Vagina (tissue), 2 donors: ENCODE measurements around the gene CKAP5. TPM values are rescaled to one million over a fixed set of nuclear protein-coding genes. Genes with fewer than 3 reads are reported as not detected.

Source experiments
- DNase-seq, 2 donors: peaks; one replicate each; pipeline ENCODE4 v3.0.0-alpha.2; 2017; ENCODE audit errors: extremely low spot score in 2 of 2
- H3K27ac ChIP-seq: fragments of 200-600 bp; sonication (generic); one replicate; pipeline ENCODE4 v1.5.1; 2019
- H3K27me3 ChIP-seq: fragments of 200-600 bp; sonication (generic); one replicate; pipeline ENCODE4 v1.5.1; 2019
- H3K36me3 ChIP-seq, 2 donors: fragments of 200-600 bp; sonication (generic); one replicate each; pipeline ENCODE4 v1.5.1; 2017 to 2019
- H3K4me1 ChIP-seq: fragments of 200-600 bp; sonication (generic); one replicate; pipeline ENCODE4 v1.5.1; 2019
- H3K4me3 ChIP-seq, 2 donors: fragments of 200-600 bp; sonication (generic); 1 replicate in 1 of 2; 2 replicates in 1 of 2; pipeline ENCODE4 v1.5.1; 2016 to 2019
- H3K9me3 ChIP-seq: fragments of 200-600 bp; sonication (generic); one replicate; pipeline ENCODE4 v1.5.1; 2019
- POLR2A ChIP-seq, 2 donors: fragments of 450-650 bp; IDR thresholded peaks; one replicate each; pipeline ENCODE4 v1.6.1; 2017; ENCODE audit warnings: antibody characterized with exemption in 2 of 2, mild to moderate bottlenecking in 2 of 2, moderate library complexity in 2 of 2
- POLR2AphosphoS5 ChIP-seq, 2 donors: sonication (generic); formaldehyde crosslinking; IDR thresholded peaks; one replicate each; pipeline ENCODE4 v1.9.0; 2017; ENCODE audit warnings: antibody characterized with exemption in 2 of 2, mild to moderate bottlenecking in 2 of 2, low read depth in 1 of 2; ENCODE audit not compliant: insufficient read depth in 1 of 2
- intact Hi-C: fragments of 100-400 bp; cut with DNase I; formaldehyde crosslinking; loops from one replicate; pipeline ENCODE4 v1.15.1; 2023
- total RNA-seq: library from RNA; depleted of rRNA; stranded (reverse); fragments of >200 nt; gene quantifications from one replicate; pipeline ENCODE4 v1.2.3, GENCODE V29; 2016
- TF ChIP-seq, protein P1 (sequence below), 3 experiments: fragments of 450-650 bp in 2 of 3; fragments of 200-600 bp in 1 of 3; sonication (generic) in 1 of 3; IDR thresholded peaks; one replicate each; pipeline ENCODE4 v1.5.1; 2017 to 2019; ENCODE audit warnings: antibody characterized with exemption in 3 of 3, mild to moderate bottlenecking in 2 of 3, moderate library complexity in 2 of 3

CKAP5 gene
- total RNA-seq, 1 donor from 2014 or later, result 32.9 TPM

DNA sequence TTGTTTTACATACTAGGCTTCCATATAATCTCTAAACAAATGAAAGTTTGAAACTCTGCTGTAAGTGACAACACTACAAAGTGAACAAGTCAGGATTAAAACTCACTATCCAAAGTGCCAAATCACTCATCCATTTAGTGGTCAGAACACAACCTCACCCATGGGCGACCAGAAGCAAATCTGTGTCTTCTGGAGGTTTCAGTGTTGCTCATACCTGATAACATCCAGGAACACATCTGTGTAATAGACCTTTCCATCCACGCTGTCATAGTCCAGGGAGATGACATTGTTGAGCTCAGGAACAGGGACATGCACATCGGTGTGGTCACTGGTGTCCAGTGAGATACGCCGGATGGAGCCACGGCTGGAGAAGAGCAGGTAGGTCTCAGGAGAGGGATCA is 28.5 kb upstream of the CKAP5 start:
- no peak for TF ChIP-seq POLR2AphosphoS5 (IDR thresholded peaks at IDR 0.05; ENCODE audit: insufficient read depth in 1 of 2, low read depth in 1 of 2)
- TF ChIP-seq, protein P1, sequence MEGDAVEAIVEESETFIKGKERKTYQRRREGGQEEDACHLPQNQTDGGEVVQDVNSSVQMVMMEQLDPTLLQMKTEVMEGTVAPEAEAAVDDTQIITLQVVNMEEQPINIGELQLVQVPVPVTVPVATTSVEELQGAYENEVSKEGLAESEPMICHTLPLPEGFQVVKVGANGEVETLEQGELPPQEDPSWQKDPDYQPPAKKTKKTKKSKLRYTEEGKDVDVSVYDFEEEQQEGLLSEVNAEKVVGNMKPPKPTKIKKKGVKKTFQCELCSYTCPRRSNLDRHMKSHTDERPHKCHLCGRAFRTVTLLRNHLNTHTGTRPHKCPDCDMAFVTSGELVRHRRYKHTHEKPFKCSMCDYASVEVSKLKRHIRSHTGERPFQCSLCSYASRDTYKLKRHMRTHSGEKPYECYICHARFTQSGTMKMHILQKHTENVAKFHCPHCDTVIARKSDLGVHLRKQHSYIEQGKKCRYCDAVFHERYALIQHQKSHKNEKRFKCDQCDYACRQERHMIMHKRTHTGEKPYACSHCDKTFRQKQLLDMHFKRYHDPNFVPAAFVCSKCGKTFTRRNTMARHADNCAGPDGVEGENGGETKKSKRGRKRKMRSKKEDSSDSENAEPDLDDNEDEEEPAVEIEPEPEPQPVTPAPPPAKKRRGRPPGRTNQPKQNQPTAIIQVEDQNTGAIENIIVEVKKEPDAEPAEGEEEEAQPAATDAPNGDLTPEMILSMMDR (IDR thresholded peaks at IDR 0.05), result no peak
- TF ChIP-seq POLR2A (IDR thresholded peaks at IDR 0.05), result no peak
- H3K27ac ChIP-seq, result no peak overlapping the region
- no peaks in the 10 kb centered on the region for H3K4me1 ChIP-seq
- no peak for DNase-seq
- no peaks in the 10 kb centered on the region for H3K27me3 ChIP-seq
- H3K9me3 ChIP-seq, result no peaks in the 10 kb centered on the region
- peaks cover 0 to 49% of the 10 kb centered on the region in 2 donors for H3K36me3 ChIP-seq
- intact Hi-C loops, result no loop called here
- no peak overlapping the region for H3K4me3 ChIP-seq

DNA sequence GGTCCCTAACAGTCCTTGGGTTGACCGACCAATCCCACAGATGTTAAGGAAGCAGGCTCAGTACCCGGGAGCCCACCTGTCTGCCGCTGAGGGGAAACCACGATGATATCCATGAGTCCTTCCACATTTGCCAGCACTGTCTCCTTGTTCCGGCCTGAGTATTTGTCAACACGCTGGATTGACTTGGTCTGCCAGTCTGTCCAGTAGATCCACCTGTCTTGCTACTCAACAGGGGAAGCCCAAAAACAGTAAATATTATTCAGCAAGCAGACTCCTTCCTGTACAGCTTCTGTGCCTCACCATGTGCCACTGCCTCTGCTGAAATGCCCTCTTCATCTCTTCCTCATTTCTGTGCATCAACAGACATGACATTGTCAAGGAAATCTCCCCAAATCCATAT is 22.8 kb upstream of the CKAP5 start:
- intact Hi-C loops, result no loop called here
- Histone ChIP-seq H3K36me3 (peaks cover 0 to 35% of the 10 kb centered on the region in 2 donors), H3K4me1 (no peaks in the 10 kb centered on the region), H3K4me3 (no peak overlapping the region), H3K9me3 (no peaks in the 10 kb centered on the region), H3K27ac (no peak overlapping the region), H3K27me3 (no peaks in the 10 kb centered on the region)
- no peak for TF ChIP-seq POLR2A (IDR thresholded peaks at IDR 0.05)
- TF ChIP-seq POLR2AphosphoS5 (IDR thresholded peaks at IDR 0.05; ENCODE audit: insufficient read depth in 1 of 2, low read depth in 1 of 2), result no peak
- TF ChIP-seq, protein P1 (IDR thresholded peaks at IDR 0.05), result no peak
- no peak for DNase-seq

DNA sequence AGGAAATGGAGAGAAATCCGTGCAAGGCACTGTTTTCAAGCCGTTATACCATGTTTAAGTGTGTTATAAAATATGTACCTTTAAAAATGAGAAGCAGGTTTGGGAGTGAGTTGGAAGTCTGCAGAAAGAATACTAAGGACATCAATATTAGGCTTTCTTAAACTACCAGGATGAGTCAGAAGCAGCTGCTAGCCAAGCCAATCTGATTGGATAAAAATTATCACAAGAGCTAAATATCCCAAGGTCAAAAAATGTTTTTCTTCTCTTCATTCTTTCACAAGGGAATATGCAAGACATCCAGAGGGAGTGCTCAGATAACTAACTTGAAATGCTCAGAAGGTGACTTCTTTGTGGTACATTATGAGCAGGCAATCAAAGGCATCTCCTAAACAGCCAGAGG is 19.3 kb upstream of the CKAP5 start:
- DNase-seq, result no peak
- H3K36me3 ChIP-seq, result peaks cover 0 to 26% of the 10 kb centered on the region in 2 donors
- TF ChIP-seq POLR2A (IDR thresholded peaks at IDR 0.05), result no peak
- TF ChIP-seq POLR2AphosphoS5 (IDR thresholded peaks at IDR 0.05; ENCODE audit: insufficient read depth in 1 of 2, low read depth in 1 of 2), result no peak
- TF ChIP-seq, protein P1 (IDR thresholded peaks at IDR 0.05), result no peak
- H3K4me3 ChIP-seq, result no peak overlapping the region
- intact Hi-C loops, result no loop called here
- no peaks in the 10 kb centered on the region for H3K27me3 ChIP-seq
- H3K27ac ChIP-seq, result no peak overlapping the region
- no peaks in the 10 kb centered on the region for H3K9me3 ChIP-seq
- no peaks in the 10 kb centered on the region for H3K4me1 ChIP-seq

DNA sequence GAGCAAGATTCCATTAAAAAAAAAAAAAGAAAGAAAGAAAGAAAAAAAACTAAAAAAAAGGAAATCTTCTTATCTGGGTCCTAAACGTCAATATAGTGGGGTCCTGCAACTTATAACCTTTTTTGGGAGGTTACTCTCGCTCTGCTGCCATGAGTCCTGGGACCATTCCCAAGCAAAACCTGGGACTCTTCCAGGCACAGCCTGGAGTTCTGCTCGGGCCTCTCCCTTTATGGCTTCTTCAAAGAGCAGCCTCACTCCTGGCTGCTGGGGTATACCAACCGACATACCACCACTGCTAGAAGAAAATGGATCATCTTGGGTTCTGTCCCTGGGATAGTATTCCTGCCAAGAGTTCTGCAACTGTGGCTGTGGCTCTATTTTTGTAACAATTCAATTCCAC is 14.1 kb upstream of the CKAP5 start:
- H3K9me3 ChIP-seq, result no peaks in the 10 kb centered on the region
- no peaks in the 10 kb centered on the region for H3K27me3 ChIP-seq
- no peaks in the 10 kb centered on the region for H3K4me1 ChIP-seq
- H3K36me3 ChIP-seq, result peaks cover 0 to 18% of the 10 kb centered on the region in 2 donors
- no peak overlapping the region for H3K27ac ChIP-seq
- DNase-seq, result no peak
- TF ChIP-seq POLR2AphosphoS5 (IDR thresholded peaks at IDR 0.05; ENCODE audit: insufficient read depth in 1 of 2, low read depth in 1 of 2) (no peak), POLR2A (IDR thresholded peaks at IDR 0.05) (no peak)
- TF ChIP-seq, protein P1 (IDR thresholded peaks at IDR 0.05), result no peak
- intact Hi-C loops, result no loop called here
- no peak overlapping the region for H3K4me3 ChIP-seq

DNA sequence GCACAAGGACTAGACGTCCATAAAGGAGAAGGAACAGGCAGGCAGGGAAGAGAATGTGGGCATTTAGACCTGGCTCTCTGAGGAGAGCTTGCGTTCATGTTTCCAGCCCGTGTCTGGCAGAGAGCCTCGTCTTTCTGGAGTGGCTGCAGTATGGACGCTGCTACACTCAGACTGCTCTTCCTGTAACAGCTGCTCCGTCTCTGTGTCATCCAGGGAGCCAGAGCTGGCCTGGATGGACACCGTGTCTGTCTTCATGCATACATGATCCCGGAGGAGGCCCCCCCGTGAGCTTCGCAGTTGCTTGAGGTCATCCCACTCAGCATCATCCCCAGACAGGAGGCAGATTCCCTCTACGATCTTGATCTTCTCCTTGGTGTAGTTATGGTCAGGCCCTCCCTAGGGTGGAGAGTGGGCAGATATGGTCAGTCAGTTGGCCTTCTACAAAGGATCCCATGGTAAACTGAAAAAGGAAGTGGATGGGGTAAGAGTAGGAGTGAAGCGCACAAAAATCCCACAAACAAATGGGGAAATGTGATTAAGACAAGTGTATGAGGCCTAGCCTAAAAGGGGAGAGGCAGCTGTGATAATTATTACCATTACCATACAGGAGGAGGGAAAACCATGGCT is 13.0 kb upstream of the CKAP5 start:
- DNase-seq, result no peak
- H3K4me1 ChIP-seq, result no peaks in the 10 kb centered on the region
- H3K27ac ChIP-seq, result no peak overlapping the region
- intact Hi-C loops, result no loop called here
- H3K27me3 ChIP-seq, result no peaks in the 10 kb centered on the region
- H3K4me3 ChIP-seq, result no peak overlapping the region
- TF ChIP-seq, protein P1 (IDR thresholded peaks at IDR 0.05), result no peak
- TF ChIP-seq POLR2A (IDR thresholded peaks at IDR 0.05), result no peak
- TF ChIP-seq POLR2AphosphoS5 (IDR thresholded peaks at IDR 0.05; ENCODE audit: insufficient read depth in 1 of 2, low read depth in 1 of 2), result no peak
- no peaks in the 10 kb centered on the region for H3K9me3 ChIP-seq
- H3K36me3 ChIP-seq, result peaks cover 0 to 8% of the 10 kb centered on the region in 2 donors
